ENCODE data around the gene HOXC5. TPM values are rescaled to one million over a fixed set of nuclear protein-coding genes. Genes with fewer than 3 reads are reported as not detected.

Gene HOXC5
- total RNA-seq, 2 donors from 2014 or later: not detected

DNA sequence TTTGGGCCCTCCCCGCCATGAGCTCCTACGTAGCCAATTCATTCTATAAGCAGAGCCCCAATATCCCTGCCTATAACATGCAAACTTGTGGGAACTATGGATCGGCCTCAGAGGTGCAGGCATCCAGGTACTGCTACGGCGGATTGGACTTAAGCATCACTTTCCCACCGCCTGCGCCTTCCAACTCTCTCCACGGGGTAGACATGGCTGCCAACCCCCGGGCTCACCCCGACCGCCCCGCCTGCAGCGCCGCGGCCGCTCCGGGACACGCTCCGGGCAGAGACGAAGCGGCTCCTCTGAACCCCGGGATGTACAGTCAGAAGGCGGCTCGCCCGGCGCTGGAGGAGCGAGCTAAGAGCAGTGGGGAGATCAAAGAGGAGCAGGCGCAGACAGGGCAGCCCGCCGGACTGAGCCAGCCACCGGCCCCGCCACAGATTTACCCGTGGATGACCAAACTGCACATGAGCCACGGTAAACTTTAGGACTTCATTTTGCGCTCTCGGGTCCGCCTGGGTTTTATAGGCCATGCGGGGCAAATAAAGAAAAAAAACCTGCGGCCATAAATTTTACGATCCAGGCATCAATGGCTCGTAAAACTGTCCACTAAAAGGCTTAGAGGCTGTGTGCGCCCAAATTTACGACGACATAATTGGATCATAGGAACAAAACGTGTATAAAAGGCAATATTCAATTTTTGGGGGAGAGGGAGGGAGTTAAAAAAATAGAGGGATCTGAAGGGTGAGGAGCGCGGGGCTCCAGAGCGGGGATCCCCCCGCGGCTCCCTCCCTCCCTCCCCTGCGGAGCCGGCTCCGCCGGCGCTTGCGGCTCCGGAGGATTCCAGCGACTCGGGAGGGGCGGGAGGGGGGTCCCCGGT is 493 bp downstream of the HOXC5 start:
- no peak for TF ChIP-seq CTCF (conservative IDR thresholded peaks at IDR 0.05)
- H3K4me3 Mint-ChIP-seq: no peak overlapping the region
- no peak overlapping the region for H3K9ac ChIP-seq (ENCODE audit: extremely low read depth, low read length, poor library complexity, severe bottlenecking)

DNA sequence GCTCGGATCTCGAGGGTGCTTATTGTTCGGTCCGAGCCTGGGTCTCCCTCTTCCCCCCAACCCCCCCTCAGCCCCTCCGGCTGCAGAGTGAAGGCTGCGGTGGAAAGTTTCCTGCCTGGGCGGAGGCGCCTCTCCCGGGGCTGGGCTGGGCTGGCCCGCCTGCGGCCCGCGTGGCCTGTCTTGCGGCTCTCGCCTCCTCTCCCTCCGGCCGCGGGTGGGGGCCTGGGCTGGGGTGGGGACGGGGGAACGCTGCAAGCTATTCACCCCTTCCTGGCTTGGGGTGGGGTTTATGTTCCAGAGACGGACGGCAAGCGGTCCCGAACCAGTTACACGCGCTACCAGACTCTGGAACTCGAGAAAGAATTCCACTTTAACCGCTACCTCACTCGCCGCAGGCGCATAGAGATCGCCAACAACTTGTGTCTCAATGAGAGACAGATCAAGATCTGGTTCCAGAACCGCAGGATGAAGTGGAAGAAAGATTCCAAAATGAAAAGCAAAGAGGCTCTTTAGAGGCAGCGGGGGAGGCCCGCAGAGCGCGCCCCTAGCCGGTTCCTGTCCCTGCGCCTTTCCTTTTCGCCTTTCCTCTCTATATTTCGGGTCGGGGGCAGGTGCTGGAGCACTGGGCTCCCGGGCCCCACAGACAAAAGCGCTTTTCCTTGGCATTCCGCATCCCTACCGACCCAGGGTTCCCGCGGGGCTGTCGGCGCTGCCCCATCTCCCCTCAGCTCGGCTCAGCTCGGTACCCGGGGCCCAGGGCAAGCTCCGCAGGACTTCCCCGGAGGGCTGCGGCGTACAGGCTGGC is 1.3 kb downstream of the HOXC5 start:
- Mint-ChIP-seq H3K27me3 (ENCODE audit: insufficient read depth) (peaks cover 97% of the 10 kb centered on the region), H3K4me3 (no peak overlapping the region), H3K4me1 (peaks cover 7% of the 10 kb centered on the region), H3K36me3 (ENCODE audit: low read depth) (no peaks in the 10 kb centered on the region), H3K27ac (no peak overlapping the region), H3K9me3 (peaks cover 3% of the 10 kb centered on the region)
- WGBS, 2 experiments (ENCODE audit: insufficient coverage in 1 of 2, insufficient read length in 1 of 2): 4 to 5% methylated on average over 24 to 57 of the region's 57 CpGs
- Histone ChIP-seq H3K27ac (ENCODE audit: low read depth, low read length) (peak overlapping the region; percentile 32), H3K27me3 (ENCODE audit: control insufficient read depth, insufficient read depth, low read length, poor library complexity, severe bottlenecking) (peaks cover 100% of the 10 kb centered on the region), H3K9ac (ENCODE audit: extremely low read depth, low read length, poor library complexity, severe bottlenecking) (no peak overlapping the region), H3K4me3 (ENCODE audit: low read length) (no peak overlapping the region), H3K9me3 (ENCODE audit: control insufficient read depth, low read length) (peaks cover 5% of the 10 kb centered on the region), H3K36me3 (ENCODE audit: control insufficient read depth, insufficient read depth, low read length) (no peaks in the 10 kb centered on the region), H3K4me1 (ENCODE audit: control insufficient read depth, insufficient read depth, low read length) (no peaks in the 10 kb centered on the region)
- no peak for TF ChIP-seq CTCF (conservative IDR thresholded peaks at IDR 0.05)
- DNase-seq: peak; percentile 74

More for the DNA sequence above, 493 bp downstream of the HOXC5 start:
- peaks cover 5% of the 10 kb centered on the region for H3K9me3 ChIP-seq (ENCODE audit: control insufficient read depth, low read length)
- 7 to 8% methylated on average over 33 to 61 of the region's 61 CpGs for WGBS, 2 experiments (ENCODE audit: insufficient coverage in 1 of 2, insufficient read length in 1 of 2)
- peaks cover 100% of the 10 kb centered on the region for H3K27me3 ChIP-seq (ENCODE audit: control insufficient read depth, insufficient read depth, low read length, poor library complexity, severe bottlenecking)
- H3K36me3 ChIP-seq (ENCODE audit: control insufficient read depth, insufficient read depth, low read length): no peaks in the 10 kb centered on the region
- no peaks in the 10 kb centered on the region for H3K4me1 ChIP-seq (ENCODE audit: control insufficient read depth, insufficient read depth, low read length)
- no peak overlapping the region for H3K27ac Mint-ChIP-seq
- no peak overlapping the region for H3K27ac ChIP-seq (ENCODE audit: low read depth, low read length)
- peaks cover 97% of the 10 kb centered on the region for H3K27me3 Mint-ChIP-seq (ENCODE audit: insufficient read depth)
- peak overlapping the region; percentile 47 for H3K4me3 ChIP-seq (ENCODE audit: low read length)
- no peaks in the 10 kb centered on the region for H3K36me3 Mint-ChIP-seq (ENCODE audit: low read depth)
- DNase-seq: peak; percentile 78
- peaks cover 3% of the 10 kb centered on the region for H3K9me3 Mint-ChIP-seq
- H3K4me1 Mint-ChIP-seq: peaks cover 11% of the 10 kb centered on the region

DNA sequence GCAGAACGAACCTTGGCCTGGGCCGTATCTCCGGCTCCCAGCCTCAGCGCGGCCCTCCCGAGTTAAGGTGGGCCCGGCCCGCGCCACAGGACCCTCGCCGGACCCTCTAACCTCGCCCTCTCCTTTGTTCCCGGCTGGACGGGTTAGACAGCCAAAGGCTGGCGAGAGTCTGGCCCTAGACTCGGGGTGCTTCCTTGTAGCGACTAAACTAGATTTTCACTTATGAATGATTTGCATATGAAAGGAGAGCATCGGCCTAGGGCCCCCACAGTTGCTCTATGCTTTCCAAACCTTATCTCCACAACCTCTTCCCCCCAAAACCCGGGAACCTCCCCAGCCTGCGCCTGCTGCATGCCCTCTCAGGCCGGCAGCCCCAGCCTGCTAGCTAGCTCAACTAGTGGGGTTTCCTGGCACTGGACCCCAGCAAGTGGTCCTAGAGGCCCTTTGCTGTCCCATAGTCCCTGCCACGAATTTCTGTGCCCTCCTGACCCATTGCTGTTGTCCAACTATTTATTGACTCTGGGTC is 2.0 kb downstream of the HOXC5 start:
- no peaks in the 10 kb centered on the region for H3K4me1 ChIP-seq (ENCODE audit: control insufficient read depth, insufficient read depth, low read length)
- H3K4me3 Mint-ChIP-seq: no peak overlapping the region
- no peak for DNase-seq
- 18 to 19% methylated on average over 2 to 22 of the region's 22 CpGs for WGBS, 2 experiments (ENCODE audit: insufficient coverage in 1 of 2, insufficient read length in 1 of 2)
- no peaks in the 10 kb centered on the region for H3K36me3 Mint-ChIP-seq (ENCODE audit: low read depth)
- H3K27ac Mint-ChIP-seq: no peak overlapping the region
- H3K9me3 ChIP-seq (ENCODE audit: control insufficient read depth, low read length): peaks cover 7% of the 10 kb centered on the region
- no peaks in the 10 kb centered on the region for H3K36me3 ChIP-seq (ENCODE audit: control insufficient read depth, insufficient read depth, low read length)
- no peak for TF ChIP-seq CTCF (conservative IDR thresholded peaks at IDR 0.05)
- no peak overlapping the region for H3K27ac ChIP-seq (ENCODE audit: low read depth, low read length)
- no peak overlapping the region for H3K9ac ChIP-seq (ENCODE audit: extremely low read depth, low read length, poor library complexity, severe bottlenecking)
- H3K4me3 ChIP-seq (ENCODE audit: low read length): no peak overlapping the region
- peaks cover 97% of the 10 kb centered on the region for H3K27me3 Mint-ChIP-seq (ENCODE audit: insufficient read depth)
- H3K4me1 Mint-ChIP-seq: peaks cover 2% of the 10 kb centered on the region
- peaks cover 5% of the 10 kb centered on the region for H3K9me3 Mint-ChIP-seq
- peaks cover 100% of the 10 kb centered on the region for H3K27me3 ChIP-seq (ENCODE audit: control insufficient read depth, insufficient read depth, low read length, poor library complexity, severe bottlenecking)
